K562 (cell line): ENCODE data around the gene TMEM167B. TPM values are rescaled to one million over a fixed set of nuclear protein-coding genes. Genes with fewer than 3 reads are reported as not detected.
A peak's percentile ranks its signal among the peaks of the same experiment; 100 is the strongest.

Experiments
- ATF3 ChIP-seq, 2 experiments: fragments of 450-650 bp in 1 of 2; sonication (generic) in 1 of 2; formaldehyde crosslinking in 1 of 2; IDR thresholded peaks in 1 of 2; conservative IDR thresholded peaks in 1 of 2; 2 replicates each; pipeline versions ENCODE4 v1.6.1 to v1.8.1; 2016 to 2023; ENCODE audit warnings: mild to moderate bottlenecking in 2 of 2, moderate library complexity in 2 of 2, inconsistent platforms in 1 of 2, missing genetic modification reagents in 1 of 2
- BRD4 ChIP-seq: fragments of 200-600 bp; sonication (generic); IDR thresholded peaks from 2 replicates; pipeline ENCODE4 v1.6.1; 2017; ENCODE audit warnings: inconsistent platforms
- NUFIP1 ChIP-seq: fragments of 450-650 bp; IDR thresholded peaks from 2 replicates; pipeline ENCODE4 v1.6.1; 2018; ENCODE audit not compliant: partially characterized antibody
- PRMT5 ChIP-seq: sonication (generic); formaldehyde crosslinking; IDR thresholded peaks from 2 replicates; pipeline ENCODE4 v1.5.0; 2020; ENCODE audit warnings: missing genetic modification reagents
- ZBTB11 ChIP-seq, 3 experiments: fragments of 200-800 bp in 1 of 3; fragments of 250-450 bp in 1 of 3; fragments of 450-650 bp in 1 of 3; sonication (Bioruptor Pico) in 1 of 3; sonication (Bioruptor generic) in 1 of 3; formaldehyde crosslinking in 1 of 3; IDR thresholded peaks; 2 replicates each; pipeline versions ENCODE4 v1.6.1 to v1.8.0; 2016 to 2022; ENCODE audit warnings: mild to moderate bottlenecking in 2 of 3, missing genetic modification characterization in 2 of 3, missing compliant biosample characterization in 1 of 3, moderate library complexity in 1 of 3
- ZNF384 ChIP-seq: IDR thresholded peaks from 2 replicates; pipeline ENCODE4 v1.6.1; 2012; ENCODE audit warnings: low read depth, low read length, improper control_type of control experiment
- polyA plus RNA-seq, 8 experiments: library from polyadenylated mRNA; depleted of rRNA in 4 of 8; stranded (reverse) in 5 of 8; unstranded in 3 of 8; fragments of >200 nt; fragmentation: Nextera tagmentation in 2 of 8; fragmentation: Illumina TruSeq in 1 of 8; extraction: Ambion mirVana in 2 of 8; extraction: Trizol in 1 of 8; gene quantifications; 2 replicates each; pipeline versions ENCODE4 v1.2.1 to v1.2.3, GENCODE V29; 2011 to 2014; ENCODE audit warnings: inconsistent platforms in 1 of 8, missing spikeins in 1 of 8
- total RNA-seq, 7 experiments: library from RNA; depleted of rRNA in 6 of 7; stranded (reverse); fragments of >200 nt in 6 of 7; fragmentation: Illumina TruSeq in 2 of 7; extraction: Trizol in 2 of 7; gene quantifications; 2 replicates each; pipeline versions ENCODE4 v1.2.1 to v1.2.3, GENCODE V29; 2011 to 2021; ENCODE audit warnings: low replicate concordance in 1 of 7

The TMEM167B gene
- total and polyA plus RNA-seq, 9 of the 15 experiments (the other 6 are each of a cell fraction or from before 2014, with no cell fraction given), result 17.2 to 36.4 (median 32.2) TPM

DNA sequence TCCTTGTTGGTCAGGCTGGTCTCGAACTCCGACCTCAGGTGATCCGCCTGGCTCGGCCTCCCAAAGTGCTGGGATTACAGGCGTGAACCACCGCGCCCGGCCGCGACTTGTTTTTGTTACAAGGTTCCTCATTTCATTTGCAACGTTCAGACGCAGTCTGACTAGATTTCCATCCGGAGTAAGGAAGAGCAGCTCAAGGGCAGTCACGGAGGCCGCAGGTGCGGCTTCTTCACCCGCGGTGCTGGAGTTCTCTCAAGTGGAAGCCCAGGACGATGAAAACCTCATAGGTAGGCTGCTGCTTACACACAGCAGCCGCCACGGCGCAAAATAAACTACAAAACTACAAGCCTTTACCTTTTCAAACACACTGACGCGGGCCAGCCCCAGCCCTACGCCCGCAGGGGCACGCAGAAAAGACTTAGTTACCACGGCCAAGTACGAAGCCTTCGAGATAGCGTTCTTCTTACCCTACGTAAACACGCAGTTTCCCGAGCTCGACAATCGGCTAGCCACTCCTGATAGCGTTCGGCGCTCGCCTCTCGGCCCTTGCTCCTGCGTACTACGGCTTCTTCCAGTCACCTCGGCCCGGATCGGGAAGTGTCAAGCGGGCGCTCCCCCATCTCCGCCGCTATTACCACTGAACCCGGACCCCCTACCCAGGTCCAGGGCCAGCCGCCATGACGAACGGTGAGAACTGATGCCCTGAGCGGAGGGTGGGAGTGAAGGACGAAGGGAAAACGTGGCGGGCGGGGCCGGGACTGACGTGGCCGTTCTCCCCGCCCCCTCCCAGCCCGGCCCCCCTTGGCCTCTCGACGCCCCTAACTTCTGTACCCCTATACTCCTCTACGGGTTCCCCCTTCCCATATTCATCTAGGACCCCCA, at the start of gene TMEM167B (continued):
- no peak for TF ChIP-seq ZBTB11 (CRISPR knock-in tag; IDR thresholded peaks at IDR 0.05)
- TF ChIP-seq NUFIP1, result no peak
- peak; percentile 73; the same call in 1 of the 2 replicates for TF ChIP-seq PRMT5 (CRISPR knock-in tag)
- peak; percentile 73 for TF ChIP-seq ATF3 (IDR thresholded peaks at IDR 0.05)
- TF ChIP-seq ATF3 (CRISPR knock-in tag; conservative IDR thresholded peaks at IDR 0.05), result no peak; the same call in 1 of the 2 replicates
- peak; percentile 62; the same call in 1 of the 2 replicates for TF ChIP-seq ZNF384
- no peak for TF ChIP-seq BRD4
